GM12878 (cell line): ENCODE data around the gene F12. TPM values are rescaled to one million over a fixed set of nuclear protein-coding genes. Genes with fewer than 3 reads are reported as not detected.

ENCODE experiments used
- ATAC-seq: fragments of 200-7000 bp; cut with Tn5 transposase; 3 replicates; pipeline ENCODE4 v1.9.1; 2020; ENCODE audit warnings: mild to moderate bottlenecking, moderate library complexity
- BruUV-seq: library from RNA; stranded (reverse); fragments of 400-500 nt; replicated peaks from 2 replicates; lab custom pipeline; 2021; lab: Mats Ljungman, UMichigan
- CTCF ChIA-PET: fragments of 300-600 bp; sonication (Branson Sonifier 250); formaldehyde crosslinking; extraction: SDS; loops from one replicate; lab custom pipeline; 2021; ENCODE audit warnings: inconsistent platforms; lab: Yijun Ruan, JAX
- POLR2A ChIA-PET: fragments of 350-600 bp; formaldehyde crosslinking; extraction: SDS; loops from one replicate; lab custom pipeline; 2021; ENCODE audit warnings: inconsistent platforms; lab: Charles Lee
- RAD21 ChIA-PET: fragments of 300-600 bp; sonication (Branson Sonifier 250); formaldehyde crosslinking; loops from one replicate; lab custom pipeline; 2023; ENCODE audit warnings: antibody characterized with exemption; ENCODE audit not compliant: unreplicated experiment; lab: Charles Lee
- SMC1A ChIA-PET: fragments of 300-600 bp; sonication (Branson Sonifier 250); formaldehyde crosslinking; loops from one replicate; lab custom pipeline; 2023; ENCODE audit not compliant: unreplicated experiment, uncharacterized antibody; lab: Charles Lee
- DNase-seq: peaks from one replicate; pipeline ENCODE4 v3.0.0-alpha.2; 2011; ENCODE audit warnings: low read depth, low spot score
- FAIRE-seq: peaks from 3 replicates; lab custom pipeline; 2011; peaks lifted over from hg19 to GRCh38; lab: Jason Lieb, UNC
- H2AFZ ChIP-seq: 2 replicates; pipeline ENCODE4 v1.6.0; 2011; ENCODE audit warnings: low read depth, low read length, control low read depth; ENCODE audit not compliant: control insufficient read depth
- H3K27ac ChIP-seq: 2 replicates; pipeline ENCODE4 v1.5.1; 2011; ENCODE audit warnings: control low read depth; ENCODE audit not compliant: control insufficient read depth, insufficient read depth
- H3K27me3 ChIP-seq, 2 experiments: replicated peaks in 1 of 2; 2 replicates each; pipeline versions ENCODE4 v1.6.0 to v1.6.1; 2011; ENCODE audit warnings: low read length in 1 of 2; ENCODE audit not compliant: control insufficient read depth in 2 of 2, insufficient read depth in 2 of 2
- H3K36me3 ChIP-seq, 2 experiments: 2 replicates each; pipeline ENCODE4 v1.5.1; 2011; ENCODE audit warnings: low read length in 1 of 2; ENCODE audit not compliant: control insufficient read depth in 2 of 2, insufficient read depth in 2 of 2
- H3K4me1 ChIP-seq: 2 replicates; pipeline ENCODE4 v1.6.1; 2011; ENCODE audit warnings: mild to moderate bottlenecking, low read length, moderate library complexity, mixed read lengths; ENCODE audit not compliant: control insufficient read depth, insufficient read depth
- H3K4me2 ChIP-seq: 2 replicates; pipeline ENCODE4 v1.6.0; 2011; ENCODE audit warnings: control low read depth; ENCODE audit not compliant: control insufficient read depth, insufficient read depth
- H3K4me3 ChIP-seq: fragments of 200-600 bp; sonication (generic); 2 replicates; pipeline ENCODE4 v1.5.1; 2016
- H3K79me2 ChIP-seq: 2 replicates; pipeline ENCODE4 v1.6.0; 2011; ENCODE audit warnings: low read length; ENCODE audit not compliant: control insufficient read depth, insufficient read depth
- H3K9ac ChIP-seq: 2 replicates; pipeline ENCODE4 v1.8.0; 2011; ENCODE audit warnings: low read length, control low read depth, mixed read lengths; ENCODE audit not compliant: control insufficient read depth, insufficient read depth
- H3K9me3 ChIP-seq: replicated peaks from 3 replicates; pipeline ENCODE4 v1.5.1; 2011; ENCODE audit warnings: mild to moderate bottlenecking, low read length; ENCODE audit not compliant: control insufficient read depth, insufficient read depth
- H4K20me1 ChIP-seq: 2 replicates; pipeline ENCODE4 v1.6.0; 2011; ENCODE audit not compliant: control insufficient read depth, insufficient read depth
- BCL11A ChIP-seq: IDR thresholded peaks from 2 replicates; pipeline ENCODE4 v1.6.1; 2011; ENCODE audit warnings: low read depth, low read length
- ESRRA ChIP-seq: IDR thresholded peaks from 2 replicates; pipeline ENCODE4 v1.6.1; 2012; ENCODE audit warnings: mild to moderate bottlenecking, low read length, improper control_type of control experiment
- HCFC1 ChIP-seq: fragments of 150-350 bp; IDR thresholded peaks from 2 replicates; pipeline ENCODE4 v1.6.1; 2014; ENCODE audit warnings: low read length
- IKZF2 ChIP-seq, 2 experiments: fragments of 450-650 bp; IDR thresholded peaks; 2 replicates each; pipeline ENCODE4 v1.6.1; 2017; ENCODE audit warnings: mild to moderate bottlenecking in 2 of 2, moderate library complexity in 2 of 2
- IRF4 ChIP-seq: IDR thresholded peaks from 2 replicates; pipeline ENCODE4 v1.6.1; 2011; ENCODE audit warnings: low read depth, low read length
- LARP7 ChIP-seq: fragments of 450-650 bp; IDR thresholded peaks from 2 replicates; pipeline ENCODE4 v1.6.1; 2017; ENCODE audit warnings: mild to moderate bottlenecking
- MEF2A ChIP-seq: IDR thresholded peaks from 2 replicates; pipeline ENCODE4 v1.6.1; 2011; ENCODE audit warnings: low read depth, mild to moderate bottlenecking, low read length, moderate library complexity; ENCODE audit not compliant: insufficient read depth
- MYB ChIP-seq: fragments of 150-350 bp; IDR thresholded peaks from 2 replicates; pipeline ENCODE4 v1.6.1; 2014; ENCODE audit warnings: mild to moderate bottlenecking, low read depth, low read length, borderline replicate concordance
- PML ChIP-seq: IDR thresholded peaks from 2 replicates; pipeline ENCODE4 v1.6.1; 2012; ENCODE audit warnings: low read length, inconsistent platforms
- TBL1XR1 ChIP-seq: IDR thresholded peaks from 2 replicates; pipeline ENCODE4 v1.6.1; 2012; ENCODE audit warnings: low read depth, low read length, improper control_type of control experiment
- USF1 ChIP-seq: IDR thresholded peaks from 2 replicates; pipeline ENCODE4 v1.6.1; 2011; ENCODE audit warnings: borderline replicate concordance, low read depth, mild to moderate bottlenecking, moderate library complexity, mixed read lengths, low read length; ENCODE audit not compliant: insufficient read depth; ENCODE audit errors: extremely low read length
- ZNF207 ChIP-seq: fragments of 450-650 bp; IDR thresholded peaks from 2 replicates; pipeline ENCODE4 v1.6.1; 2014; ENCODE audit warnings: antibody characterized with exemption, mild to moderate bottlenecking, borderline replicate concordance
- WGBS: methylation state at CpG from one replicate; pipeline ENCODE4 v1.1.6; 2016; ENCODE audit warnings: low lambda C conversion rate; ENCODE audit not compliant: insufficient replicate concordance, insufficient coverage; ENCODE audit errors: missing lambda C conversion rate; 5-methylcytosine and 5-hydroxymethylcytosine counted together
- in situ Hi-C: fragments of 300-500 bp; cut with MboI; formaldehyde crosslinking; loops from 9 replicates; pipeline ENCODE4 v1.14.3; 2018; ENCODE audit warnings: mixed read lengths
- intact Hi-C: fragments of 100-400 bp; cut with micrococcal nuclease; formaldehyde crosslinking; loops from one replicate; pipeline ENCODE4 v1.14.2; 2022; ENCODE audit not compliant: unreplicated experiment
- polyA plus RNA-seq, 11 experiments: library from polyadenylated mRNA; depleted of rRNA in 4 of 11; unstranded in 6 of 11; stranded (reverse) in 5 of 11; fragments of >200 nt; fragmentation: Nextera tagmentation in 4 of 11; fragmentation: Illumina TruSeq in 1 of 11; extraction: Ambion mirVana in 4 of 11; extraction: Trizol in 1 of 11; gene quantifications; 1 replicate in 1 of 11; 2 replicates in 10 of 11; pipeline versions ENCODE4 v1.2.1 to v1.2.3, GENCODE V29; 2011 to 2016; ENCODE audit warnings: inconsistent platforms in 2 of 11, missing spikeins in 2 of 11, low read depth in 1 of 11
- total RNA-seq, 4 experiments: library from RNA; depleted of rRNA in 3 of 4; stranded (reverse); fragments of >200 nt in 3 of 4; fragmentation: Illumina TruSeq in 1 of 4; extraction: Trizol in 1 of 4; gene quantifications; 2 replicates each; pipeline versions ENCODE4 v1.2.1 to v1.2.3, GENCODE V29; 2013 to 2021
- TF ChIP-seq, protein P1 (sequence below): fragments of 450-650 bp; IDR thresholded peaks from 2 replicates; pipeline ENCODE4 v1.6.1; 2017; ENCODE audit warnings: mild to moderate bottlenecking, moderate library complexity
- TF ChIP-seq, protein P2 (sequence below): fragments of 450-650 bp; formaldehyde crosslinking; IDR thresholded peaks from 2 replicates; pipeline ENCODE4 v1.5.0; 2022; ENCODE audit warnings: mild to moderate bottlenecking, missing genetic modification characterization
- TF ChIP-seq, protein P3 (sequence below): fragments of 450-650 bp; IDR thresholded peaks from 2 replicates; pipeline ENCODE4 v1.6.1; 2017; ENCODE audit warnings: low read depth, mild to moderate bottlenecking, moderate library complexity

The F12 gene
- total and polyA plus RNA-seq, 10 of the 15 experiments (the other 5 are each of a cell fraction or from before 2014, with no cell fraction given), result 0.25 to 11.3 (median 5.5) TPM

DNA sequence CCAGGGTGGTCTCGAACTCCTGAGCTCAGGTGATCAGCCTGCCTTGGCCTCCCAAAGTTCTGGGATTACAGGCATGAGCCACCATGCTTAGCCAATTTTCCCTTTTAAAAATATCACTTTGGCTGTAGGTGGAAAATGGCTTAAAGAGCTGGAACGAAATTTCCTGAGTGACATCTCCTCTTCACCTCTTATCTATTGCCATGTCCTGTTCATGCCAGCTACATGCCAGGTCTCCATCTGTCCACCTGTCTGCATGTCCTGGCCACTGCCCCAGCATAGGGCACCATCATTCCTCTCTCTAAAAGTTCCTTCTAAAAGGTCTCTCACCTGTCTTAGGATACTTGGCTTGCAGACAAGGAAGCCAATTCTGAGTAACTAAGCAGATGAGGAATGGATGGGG, 14.3 kb upstream of the F12 start:
- H3K9me3 ChIP-seq, result no peaks in the 10 kb centered on the region
- in situ Hi-C loops, result no loop called here
- H3K9ac ChIP-seq, result no peak overlapping the region
- ChIA-PET POLR2A (interaction anchor here (9.4 to 13.4 kb wide), 3 partner anchors 9 to 26 kb away, joined by 107 to 358 read pairs (median 174); partner anchors contain the start of genes F12, PFN3 and PRR7), RAD21 (interaction anchor here (0.9 to 11.0 kb wide), 3 partner anchors 11 to 78 kb away, joined by 3 to 288 read pairs (median 4); partner anchors contain the start of gene PRR7), CTCF (interaction anchor here (0.8 to 13.2 kb wide), 5 partner anchors 9 to 34 kb away, joined by 3 to 188 read pairs (median 15); partner anchors contain the start of gene PFN3), SMC1A (interaction anchor here (0.6 to 7.5 kb wide), 4 partner anchors 10 to 33 kb away, joined by 3 to 64 read pairs (median 24); partner anchors contain the start of gene PFN3)
- no peak overlapping the region for H3K27ac ChIP-seq
- DNase-seq (no peak), FAIRE-seq (no peak), ATAC-seq (no peak)
- WGBS, result 36% methylated on average over 2 of the region's 2 CpGs
- peaks cover 15% of the 10 kb centered on the region for H3K4me1 ChIP-seq
- H3K4me3 ChIP-seq, result no peak overlapping the region
- no peak overlapping the region for H2AFZ ChIP-seq
- no peaks in the 10 kb centered on the region for H3K27me3 ChIP-seq
- H3K36me3 ChIP-seq, result no peaks in the 10 kb centered on the region
- no TSS peak for BruUV-seq
- no peaks in the 10 kb centered on the region for H4K20me1 ChIP-seq
- no peak overlapping the region for H3K4me2 ChIP-seq
- peaks cover 21% of the 10 kb centered on the region for H3K79me2 ChIP-seq
- intact Hi-C loops, result no loop called here
- TF ChIP-seq TBL1XR1, result no peak
- TF ChIP-seq, protein P1, sequence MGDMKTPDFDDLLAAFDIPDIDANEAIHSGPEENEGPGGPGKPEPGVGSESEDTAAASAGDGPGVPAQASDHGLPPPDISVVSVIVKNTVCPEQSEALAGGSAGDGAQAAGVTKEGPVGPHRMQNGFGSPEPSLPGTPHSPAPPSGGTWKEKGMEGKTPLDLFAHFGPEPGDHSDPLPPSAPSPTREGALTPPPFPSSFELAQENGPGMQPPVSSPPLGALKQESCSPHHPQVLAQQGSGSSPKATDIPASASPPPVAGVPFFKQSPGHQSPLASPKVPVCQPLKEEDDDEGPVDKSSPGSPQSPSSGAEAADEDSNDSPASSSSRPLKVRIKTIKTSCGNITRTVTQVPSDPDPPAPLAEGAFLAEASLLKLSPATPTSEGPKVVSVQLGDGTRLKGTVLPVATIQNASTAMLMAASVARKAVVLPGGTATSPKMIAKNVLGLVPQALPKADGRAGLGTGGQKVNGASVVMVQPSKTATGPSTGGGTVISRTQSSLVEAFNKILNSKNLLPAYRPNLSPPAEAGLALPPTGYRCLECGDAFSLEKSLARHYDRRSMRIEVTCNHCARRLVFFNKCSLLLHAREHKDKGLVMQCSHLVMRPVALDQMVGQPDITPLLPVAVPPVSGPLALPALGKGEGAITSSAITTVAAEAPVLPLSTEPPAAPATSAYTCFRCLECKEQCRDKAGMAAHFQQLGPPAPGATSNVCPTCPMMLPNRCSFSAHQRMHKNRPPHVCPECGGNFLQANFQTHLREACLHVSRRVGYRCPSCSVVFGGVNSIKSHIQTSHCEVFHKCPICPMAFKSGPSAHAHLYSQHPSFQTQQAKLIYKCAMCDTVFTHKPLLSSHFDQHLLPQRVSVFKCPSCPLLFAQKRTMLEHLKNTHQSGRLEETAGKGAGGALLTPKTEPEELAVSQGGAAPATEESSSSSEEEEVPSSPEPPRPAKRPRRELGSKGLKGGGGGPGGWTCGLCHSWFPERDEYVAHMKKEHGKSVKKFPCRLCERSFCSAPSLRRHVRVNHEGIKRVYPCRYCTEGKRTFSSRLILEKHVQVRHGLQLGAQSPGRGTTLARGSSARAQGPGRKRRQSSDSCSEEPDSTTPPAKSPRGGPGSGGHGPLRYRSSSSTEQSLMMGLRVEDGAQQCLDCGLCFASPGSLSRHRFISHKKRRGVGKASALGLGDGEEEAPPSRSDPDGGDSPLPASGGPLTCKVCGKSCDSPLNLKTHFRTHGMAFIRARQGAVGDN, result no peak
- no peak for TF ChIP-seq IRF4
- TF ChIP-seq, protein P2, sequence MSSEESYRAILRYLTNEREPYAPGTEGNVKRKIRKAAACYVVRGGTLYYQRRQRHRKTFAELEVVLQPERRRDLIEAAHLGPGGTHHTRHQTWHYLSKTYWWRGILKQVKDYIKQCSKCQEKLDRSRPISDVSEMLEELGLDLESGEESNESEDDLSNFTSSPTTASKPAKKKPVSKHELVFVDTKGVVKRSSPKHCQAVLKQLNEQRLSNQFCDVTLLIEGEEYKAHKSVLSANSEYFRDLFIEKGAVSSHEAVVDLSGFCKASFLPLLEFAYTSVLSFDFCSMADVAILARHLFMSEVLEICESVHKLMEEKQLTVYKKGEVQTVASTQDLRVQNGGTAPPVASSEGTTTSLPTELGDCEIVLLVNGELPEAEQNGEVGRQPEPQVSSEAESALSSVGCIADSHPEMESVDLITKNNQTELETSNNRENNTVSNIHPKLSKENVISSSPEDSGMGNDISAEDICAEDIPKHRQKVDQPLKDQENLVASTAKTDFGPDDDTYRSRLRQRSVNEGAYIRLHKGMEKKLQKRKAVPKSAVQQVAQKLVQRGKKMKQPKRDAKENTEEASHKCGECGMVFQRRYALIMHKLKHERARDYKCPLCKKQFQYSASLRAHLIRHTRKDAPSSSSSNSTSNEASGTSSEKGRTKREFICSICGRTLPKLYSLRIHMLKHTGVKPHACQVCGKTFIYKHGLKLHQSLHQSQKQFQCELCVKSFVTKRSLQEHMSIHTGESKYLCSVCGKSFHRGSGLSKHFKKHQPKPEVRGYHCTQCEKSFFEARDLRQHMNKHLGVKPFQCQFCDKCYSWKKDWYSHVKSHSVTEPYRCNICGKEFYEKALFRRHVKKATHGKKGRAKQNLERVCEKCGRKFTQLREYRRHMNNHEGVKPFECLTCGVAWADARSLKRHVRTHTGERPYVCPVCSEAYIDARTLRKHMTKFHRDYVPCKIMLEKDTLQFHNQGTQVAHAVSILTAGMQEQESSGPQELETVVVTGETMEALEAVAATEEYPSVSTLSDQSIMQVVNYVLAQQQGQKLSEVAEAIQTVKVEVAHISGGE, result no peak
- no peak for TF ChIP-seq ESRRA
- TF ChIP-seq, protein P3, sequence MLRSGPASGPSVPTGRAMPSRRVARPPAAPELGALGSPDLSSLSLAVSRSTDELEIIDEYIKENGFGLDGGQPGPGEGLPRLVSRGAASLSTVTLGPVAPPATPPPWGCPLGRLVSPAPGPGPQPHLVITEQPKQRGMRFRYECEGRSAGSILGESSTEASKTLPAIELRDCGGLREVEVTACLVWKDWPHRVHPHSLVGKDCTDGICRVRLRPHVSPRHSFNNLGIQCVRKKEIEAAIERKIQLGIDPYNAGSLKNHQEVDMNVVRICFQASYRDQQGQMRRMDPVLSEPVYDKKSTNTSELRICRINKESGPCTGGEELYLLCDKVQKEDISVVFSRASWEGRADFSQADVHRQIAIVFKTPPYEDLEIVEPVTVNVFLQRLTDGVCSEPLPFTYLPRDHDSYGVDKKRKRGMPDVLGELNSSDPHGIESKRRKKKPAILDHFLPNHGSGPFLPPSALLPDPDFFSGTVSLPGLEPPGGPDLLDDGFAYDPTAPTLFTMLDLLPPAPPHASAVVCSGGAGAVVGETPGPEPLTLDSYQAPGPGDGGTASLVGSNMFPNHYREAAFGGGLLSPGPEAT, result no peak
- TF ChIP-seq BCL11A, result no peak
- no peak for TF ChIP-seq IKZF2 (IDR thresholded peaks at IDR 0.05)
- no peak for TF ChIP-seq USF1
- TF ChIP-seq MYB, result no peak
- TF ChIP-seq PML, result no peak
- no peak for TF ChIP-seq LARP7
- TF ChIP-seq MEF2A, result no peak
- no peak for TF ChIP-seq ZNF207
- no peak for TF ChIP-seq HCFC1
